ENCODE measurements around the gene BECN2. TPM values are rescaled to one million over a fixed set of nuclear protein-coding genes. Genes with fewer than 3 reads are reported as not detected.
A peak's percentile ranks its signal among the peaks of the same experiment; 100 is the strongest.

BECN2 gene
- total and polyA plus RNA-seq, 8 donors: not detected

GRCh38 chr1:241990040-241990439, 32.5 kb downstream of the BECN2 start:
- intact Hi-C loops (cut with DNase I): no loop called here
- DNase-seq: peak; percentile 52 to 81 (median 68)

GRCh38 chr1:241992734-241993133, 35.2 kb downstream of the BECN2 start:
- TF ChIP-seq CTCF (IDR thresholded peaks at IDR 0.05): no peak
- no peak overlapping the region for H3K4me3 ChIP-seq
- intact Hi-C loops (cut with DNase I): no loop called here
- no peak for DNase-seq
- H3K9me3 ChIP-seq: no peaks in the 10 kb centered on the region
- no peak overlapping the region for H3K27ac ChIP-seq
- H3K4me1 ChIP-seq: no peaks in the 10 kb centered on the region
- no peaks in the 10 kb centered on the region for H3K36me3 ChIP-seq
- peak; percentile 61 for ATAC-seq
- H3K27me3 ChIP-seq: no peaks in the 10 kb centered on the region

More at GRCh38 chr1:241990040-241990439, 32.5 kb downstream of the BECN2 start:
- Histone ChIP-seq H3K27ac (no peak overlapping the region), H3K27me3 (no peaks in the 10 kb centered on the region), H3K36me3 (no peaks in the 10 kb centered on the region), H3K4me1 (no peaks in the 10 kb centered on the region), H3K4me3 (no peak overlapping the region), H3K9me3 (no peaks in the 10 kb centered on the region)
- no peak for TF ChIP-seq CTCF (IDR thresholded peaks at IDR 0.05)
- ATAC-seq: peak; percentile 67

GRCh38 chr1:241994171-241994570, 36.6 kb downstream of the BECN2 start:
- no peaks in the 10 kb centered on the region for H3K36me3 ChIP-seq
- no peak for TF ChIP-seq CTCF (IDR thresholded peaks at IDR 0.05)
- no peak for ATAC-seq
- H3K27me3 ChIP-seq: no peaks in the 10 kb centered on the region
- no peak overlapping the region for H3K27ac ChIP-seq
- intact Hi-C loops (cut with DNase I): no loop called here
- no peak for DNase-seq
- H3K4me1 ChIP-seq: peaks cover 6 to 8% of the 10 kb centered on the region in 2 donors
- H3K4me3 ChIP-seq: no peak overlapping the region
- no peaks in the 10 kb centered on the region for H3K9me3 ChIP-seq

- Histone ChIP-seq H3K4me3 (no peak overlapping the region), H3K36me3 (no peaks in the 10 kb centered on the region), H3K27ac (no peak overlapping the region), H3K9me3 (no peaks in the 10 kb centered on the region), H3K27me3 (no peaks in the 10 kb centered on the region), H3K4me1 (peaks cover 7 to 8% of the 10 kb centered on the region in 2 donors)
- intact Hi-C loops (cut with DNase I): no loop called here
- no peak for TF ChIP-seq CTCF (IDR thresholded peaks at IDR 0.05)
- DNase-seq: no peak
- no peak for ATAC-seq
Observed at GRCh38 chr1:241997401-241997998, 39.9 kb downstream of the BECN2 start.

GRCh38 chr1:241998412-241998921, 40.9 kb downstream of the BECN2 start:
- Histone ChIP-seq H3K27me3 (no peaks in the 10 kb centered on the region), H3K4me3 (peak overlapping the region; percentile 9 to 18), H3K36me3 (no peaks in the 10 kb centered on the region), H3K4me1 (peaks cover 7 to 8% of the 10 kb centered on the region in 2 donors), H3K27ac (peak overlapping the region; percentile 23 to 33), H3K9me3 (no peaks in the 10 kb centered on the region)
- TF ChIP-seq CTCF (IDR thresholded peaks at IDR 0.05): peak; percentile 56 to 62
- DNase-seq (peak; percentile 46 to 87 (median 68)), ATAC-seq (peak; percentile 90)
- intact Hi-C loops (cut with DNase I): no loop called here
